SK-N-SH (cell line): ENCODE data around the gene VCAN. TPM values are rescaled to one million over a fixed set of nuclear protein-coding genes. Genes with fewer than 3 reads are reported as not detected.

Experiments
- CTCF ChIA-PET: fragments of 300-600, 350-600 bp; formaldehyde crosslinking; extraction: SDS; loops from one replicate; lab custom pipeline; 2021; lab: Yijun Ruan, JAX
- POLR2A ChIA-PET: fragments of 350-600 bp; sonication (Branson Sonifier 250); formaldehyde crosslinking; extraction: SDS; loops from one replicate; lab custom pipeline; 2020; ENCODE audit warnings: antibody characterized with exemption, inconsistent platforms; lab: Yijun Ruan, JAX
- DNase-seq: peaks from one replicate; pipeline ENCODE4 v3.0.0; 2012
- H2AFZ ChIP-seq: fragments of 200-600 bp; sonication (generic); 2 replicates; pipeline ENCODE4 v1.8.1; 2016; ENCODE audit warnings: antibody characterized with exemption, mild to moderate bottlenecking, low read depth
- H3F3A ChIP-seq: fragments of 200-600 bp; sonication (generic); replicated peaks from 2 replicates; pipeline ENCODE3; 2016; ENCODE audit warnings: antibody characterized with exemption, mild to moderate bottlenecking; ENCODE audit not compliant: insufficient read depth
- H3K27ac ChIP-seq, 2 experiments: fragments of 200-500 bp in 1 of 2; fragments of 200-600 bp in 1 of 2; sonication (Bioruptor generic) in 1 of 2; sonication (generic), shearing (Covaris generic) in 1 of 2; 2 replicates each; pipeline versions ENCODE4 v1.5.1 to v1.6.1; 2014 to 2016; ENCODE audit warnings: low read depth in 2 of 2, inconsistent platforms in 1 of 2, low read length in 1 of 2, mild to moderate bottlenecking in 1 of 2, mixed read lengths in 1 of 2
- H3K27me3 ChIP-seq: fragments of 200-600 bp; sonication (generic), shearing (Covaris generic); 2 replicates; pipeline ENCODE4 v1.6.1; 2016; ENCODE audit warnings: mixed run types; ENCODE audit not compliant: insufficient read depth
- H3K36me3 ChIP-seq, 2 experiments: fragments of 200-500 bp in 1 of 2; fragments of 200-600 bp in 1 of 2; sonication (Bioruptor generic) in 1 of 2; sonication (generic) in 1 of 2; replicated peaks in 1 of 2; 2 replicates each; pipeline versions ENCODE3 to v1.5.1; 2014 to 2016; ENCODE audit warnings: low read length in 1 of 2, mild to moderate bottlenecking in 1 of 2; ENCODE audit not compliant: insufficient read depth in 2 of 2, control insufficient read depth in 1 of 2
- H3K4me1 ChIP-seq, 2 experiments: fragments of 200-500 bp in 1 of 2; fragments of 200-600 bp in 1 of 2; sonication (Bioruptor generic) in 1 of 2; sonication (generic), shearing (Covaris generic) in 1 of 2; 2 replicates each; pipeline versions ENCODE4 v1.5.1 to v1.6.1; 2014 to 2016; ENCODE audit warnings: low read depth in 1 of 2, low read length in 1 of 2, mixed run types in 1 of 2; ENCODE audit not compliant: insufficient read depth in 2 of 2, control insufficient read depth in 1 of 2
- H3K4me2 ChIP-seq: fragments of 200-600 bp; sonication (generic), shearing (Covaris generic); 2 replicates; pipeline ENCODE4 v1.6.1; 2017; ENCODE audit warnings: mixed run types
- H3K4me3 ChIP-seq, 2 experiments: fragments of 200-500 bp in 1 of 2; fragments of 200-600 bp in 1 of 2; sonication (Bioruptor generic) in 1 of 2; sonication (generic), shearing (Covaris generic) in 1 of 2; 2 replicates each; pipeline versions ENCODE4 v1.5.1 to v1.8.1; 2014 to 2016; ENCODE audit warnings: low read depth in 2 of 2, inconsistent platforms in 1 of 2, low read length in 1 of 2, mild to moderate bottlenecking in 1 of 2, mixed read lengths in 1 of 2, moderate library complexity in 1 of 2
- H3K79me2 ChIP-seq: fragments of 200-600 bp; sonication (generic); 2 replicates; pipeline ENCODE4 v1.8.1; 2017; ENCODE audit warnings: mild to moderate bottlenecking; ENCODE audit not compliant: insufficient read depth
- H3K9ac ChIP-seq: fragments of 200-600 bp; sonication (generic); 2 replicates; pipeline ENCODE4 v1.6.1; 2017; ENCODE audit warnings: mixed run types
- H3K9me2 ChIP-seq: fragments of 200-600 bp; sonication (generic); 2 replicates; pipeline ENCODE4 v1.6.1; 2017; ENCODE audit warnings: mixed run types
- H3K9me3 ChIP-seq: fragments of 200-600 bp; sonication (generic); 2 replicates; pipeline ENCODE4 v1.6.1; 2017; ENCODE audit warnings: mixed run types, mild to moderate bottlenecking, moderate library complexity
- H4K20me1 ChIP-seq: fragments of 200-600 bp; sonication (generic); 2 replicates; pipeline ENCODE4 v1.6.1; 2017; ENCODE audit warnings: mild to moderate bottlenecking, mixed run types; ENCODE audit not compliant: insufficient read depth
- CHD2 ChIP-seq: fragments of 150-350 bp; IDR thresholded peaks from 2 replicates; pipeline ENCODE4 v1.6.1; 2018; ENCODE audit warnings: low read length; ENCODE audit not compliant: partially characterized antibody
- ELF1 ChIP-seq: IDR thresholded peaks from 2 replicates; pipeline ENCODE4 v1.4.0; 2012
- EP300 ChIP-seq, 2 experiments: IDR thresholded peaks; 2 replicates each; pipeline versions ENCODE4 v1.4.0 to v1.6.1; 2012; ENCODE audit warnings: borderline replicate concordance in 1 of 2, low read depth in 1 of 2, low read length in 1 of 2
- EZH2phosphoT487 ChIP-seq: fragments of 200-600 bp; sonication (generic); IDR thresholded peaks from 2 replicates; pipeline ENCODE4 v1.6.1; 2017; ENCODE audit warnings: low read depth, mixed run types, mild to moderate bottlenecking, antibody characterized with exemption, moderate library complexity, borderline replicate concordance
- FOSL2 ChIP-seq: IDR thresholded peaks from 2 replicates; pipeline ENCODE4 v1.4.0; 2012; ENCODE audit warnings: low read depth, mild to moderate bottlenecking, moderate library complexity, borderline replicate concordance
- FOXJ3 ChIP-seq: sonication (generic); formaldehyde crosslinking; IDR thresholded peaks from 2 replicates; pipeline ENCODE4 v1.5.1; 2020; ENCODE audit warnings: mild to moderate bottlenecking, missing genetic modification reagents
- FOXM1 ChIP-seq: IDR thresholded peaks from 2 replicates; pipeline ENCODE4 v1.4.0; 2012; ENCODE audit warnings: low read depth, mild to moderate bottlenecking
- GABPA ChIP-seq: IDR thresholded peaks from 2 replicates; pipeline ENCODE4 v1.4.0; 2012; ENCODE audit warnings: low read depth, mild to moderate bottlenecking
- GATA2 ChIP-seq: sonication (generic); formaldehyde crosslinking; IDR thresholded peaks from 2 replicates; pipeline ENCODE4 v1.5.0; 2020; ENCODE audit warnings: mild to moderate bottlenecking, missing genetic modification reagents
- MEF2A ChIP-seq: IDR thresholded peaks from 2 replicates; pipeline ENCODE4 v1.4.0; 2012; ENCODE audit warnings: low read depth, borderline replicate concordance
- MXI1 ChIP-seq: IDR thresholded peaks from 2 replicates; pipeline ENCODE4 v1.6.1; 2012; ENCODE audit warnings: mild to moderate bottlenecking, low read depth, low read length, improper control_type of control experiment
- NFIC ChIP-seq: IDR thresholded peaks from 2 replicates; pipeline ENCODE4 v1.4.0; 2012; ENCODE audit warnings: borderline replicate concordance
- NRF1 ChIP-seq: IDR thresholded peaks from 2 replicates; pipeline ENCODE4 v1.6.1; 2012; ENCODE audit warnings: low read depth, mild to moderate bottlenecking, low read length
- POLR2AphosphoS5 ChIP-seq: IDR thresholded peaks from 2 replicates; pipeline ENCODE4 v1.6.1; 2012; ENCODE audit warnings: low read depth, low read length
- RAD21 ChIP-seq: IDR thresholded peaks from 2 replicates; pipeline ENCODE4 v1.6.1; 2012; ENCODE audit warnings: mild to moderate bottlenecking, low read length
- RCOR1 ChIP-seq: fragments of 150-350 bp; IDR thresholded peaks from 2 replicates; pipeline ENCODE4 v1.6.1; 2017; ENCODE audit warnings: antibody characterized with exemption, low read length
- RFX5 ChIP-seq: IDR thresholded peaks from 2 replicates; pipeline ENCODE4 v1.6.1; 2012; ENCODE audit warnings: mild to moderate bottlenecking, improper control_type of control experiment, low read length
- RXRA ChIP-seq: IDR thresholded peaks from 2 replicates; pipeline ENCODE4 v1.4.0; 2012; ENCODE audit warnings: low read depth, mild to moderate bottlenecking, borderline replicate concordance
- SIN3A ChIP-seq: IDR thresholded peaks from 2 replicates; pipeline ENCODE4 v1.6.1; 2012; ENCODE audit warnings: low read depth, mild to moderate bottlenecking, low read length, moderate library complexity, borderline replicate concordance
- SMC3 ChIP-seq: IDR thresholded peaks from 2 replicates; pipeline ENCODE4 v1.6.1; 2012; ENCODE audit warnings: low read depth, low read length, improper control_type of control experiment
- TAF1 ChIP-seq: IDR thresholded peaks from 2 replicates; pipeline ENCODE4 v1.6.1; 2012; ENCODE audit warnings: low read depth, mild to moderate bottlenecking, low read length, moderate library complexity, borderline replicate concordance
- TCF12 ChIP-seq: IDR thresholded peaks from 2 replicates; pipeline ENCODE4 v1.4.0; 2012
- TEAD4 ChIP-seq: IDR thresholded peaks from 2 replicates; pipeline ENCODE4 v1.4.0; 2012; ENCODE audit warnings: mild to moderate bottlenecking, borderline replicate concordance; ENCODE audit not compliant: insufficient read depth
- USF1 ChIP-seq: IDR thresholded peaks from 2 replicates; pipeline ENCODE4 v1.4.0; 2012; ENCODE audit warnings: low read depth, borderline replicate concordance
- USF2 ChIP-seq: fragments of 150-350 bp; IDR thresholded peaks from 2 replicates; pipeline ENCODE4 v1.6.1; 2017; ENCODE audit warnings: antibody characterized with exemption, low read length, low read depth, borderline replicate concordance
- YY1 ChIP-seq: IDR thresholded peaks from 2 replicates; pipeline ENCODE4 v1.4.0; 2012; ENCODE audit warnings: low read depth, mild to moderate bottlenecking
- ZBTB33 ChIP-seq: IDR thresholded peaks from 2 replicates; pipeline ENCODE4 v1.4.0; 2012; ENCODE audit warnings: low read depth, borderline replicate concordance
- WGBS: methylation state at CpG from one replicate; pipeline ENCODE4 v1.1.6; 2017; ENCODE audit warnings: low lambda C conversion rate; 5-methylcytosine and 5-hydroxymethylcytosine counted together
- polyA plus RNA-seq, 3 experiments: library from polyadenylated mRNA; depleted of rRNA; stranded (reverse); fragments of >200 nt; gene quantifications; 2 replicates each; pipeline ENCODE4 v1.2.3, GENCODE V29; 2012
- TF ChIP-seq, protein P1 (sequence below): fragments of 150-350 bp; IDR thresholded peaks from 2 replicates; pipeline ENCODE4 v1.6.1; 2016; ENCODE audit warnings: mild to moderate bottlenecking, low read depth, low read length
- TF ChIP-seq, protein P2 (sequence below): IDR thresholded peaks from 2 replicates; pipeline ENCODE4 v1.4.0; 2012; ENCODE audit warnings: low read depth

The VCAN gene
- polyA plus RNA-seq, 1 of the 3 experiments (the other 2 are of a cell fraction), result 142 TPM

DNA sequence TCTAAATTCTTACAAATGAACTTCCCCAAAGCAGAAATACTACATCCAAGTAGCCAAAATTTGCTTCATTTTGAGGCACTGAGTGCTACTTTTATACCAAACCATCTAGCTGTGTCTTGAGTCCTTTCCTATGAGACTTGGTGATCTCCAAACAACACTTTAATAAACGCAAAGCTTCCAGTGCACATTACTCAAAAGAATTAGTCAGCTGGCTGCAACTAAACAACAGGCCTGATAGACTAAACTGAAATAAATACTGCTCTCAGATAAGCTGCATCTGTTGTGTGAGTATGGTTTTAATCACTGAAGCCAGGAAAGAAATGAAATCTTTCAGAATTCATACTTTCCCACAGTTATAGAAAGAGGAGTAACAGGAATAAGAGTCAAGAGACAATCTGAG lies 80.3 kb downstream of the VCAN start:
- Histone ChIP-seq H3K36me3 (peaks cover 47 to 80% of the 10 kb centered on the region in 2 experiments), H3K27ac (peak overlapping the region; percentile 73 to 89), H3K9ac (0 out of 2 replicates have a peak overlapping the region, but pooled peaks have one; percentile 4), H3K4me2 (0 out of 2 replicates have a peak overlapping the region, but pooled peaks have one; percentile 0), H2AFZ (no peak overlapping the region), H3K27me3 (no peaks in the 10 kb centered on the region), H3F3A (peaks cover 74% of the 10 kb centered on the region), H3K9me3 (no peaks in the 10 kb centered on the region), H3K79me2 (peaks cover 30% of the 10 kb centered on the region), H3K9me2 (no peaks in the 10 kb centered on the region), H3K4me3 (no peak overlapping the region), H4K20me1 (no peaks in the 10 kb centered on the region; the same call in 1 of the 2 replicates), H3K4me1 (peaks cover 8 to 33% of the 10 kb centered on the region in 2 experiments)
- POLR2A ChIA-PET, result no interaction called here
- CTCF ChIA-PET, result interaction anchor here (1.8 to 2.8 kb wide), 2 partner anchors 9 to 11 kb away, joined by 3 to 11 read pairs; no protein-coding TSS in a partner anchor
- DNase-seq, result no peak
- 27% methylated on average over 1 of the region's 1 CpG for WGBS
- TF ChIP-seq FOXM1 (no peak), EZH2phosphoT487 (no peak), MXI1 (no peak), ZBTB33 (no peak), RCOR1 (no peak), MEF2A (no peak), RAD21 (no peak), EP300 (IDR thresholded peaks at IDR 0.05; ENCODE audit: borderline replicate concordance in 1 of 2, low read depth in 1 of 2, low read length in 1 of 2) (peak in 1 of 2 experiments; percentile 12; a peak in 1 of 4 replicates), FOXJ3 (no peak), NRF1 (no peak), GATA2 (CRISPR knock-in tag) (no peak), USF1 (no peak), TEAD4 (no peak), CHD2 (peak; percentile 7), POLR2AphosphoS5 (no peak), RXRA (no peak), YY1 (no peak), TCF12 (peak; percentile 68), ELF1 (no peak), NFIC (no peak), RFX5 (no peak), SMC3 (no peak), USF2 (no peak), FOSL2 (0 out of 2 replicates have a peak, but pooled peaks have one; percentile 30), TAF1 (no peak), SIN3A (no peak), GABPA (no peak)
- TF ChIP-seq, protein P1, sequence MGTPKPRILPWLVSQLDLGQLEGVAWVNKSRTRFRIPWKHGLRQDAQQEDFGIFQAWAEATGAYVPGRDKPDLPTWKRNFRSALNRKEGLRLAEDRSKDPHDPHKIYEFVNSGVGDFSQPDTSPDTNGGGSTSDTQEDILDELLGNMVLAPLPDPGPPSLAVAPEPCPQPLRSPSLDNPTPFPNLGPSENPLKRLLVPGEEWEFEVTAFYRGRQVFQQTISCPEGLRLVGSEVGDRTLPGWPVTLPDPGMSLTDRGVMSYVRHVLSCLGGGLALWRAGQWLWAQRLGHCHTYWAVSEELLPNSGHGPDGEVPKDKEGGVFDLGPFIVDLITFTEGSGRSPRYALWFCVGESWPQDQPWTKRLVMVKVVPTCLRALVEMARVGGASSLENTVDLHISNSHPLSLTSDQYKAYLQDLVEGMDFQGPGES, result no peak
- TF ChIP-seq, protein P2, sequence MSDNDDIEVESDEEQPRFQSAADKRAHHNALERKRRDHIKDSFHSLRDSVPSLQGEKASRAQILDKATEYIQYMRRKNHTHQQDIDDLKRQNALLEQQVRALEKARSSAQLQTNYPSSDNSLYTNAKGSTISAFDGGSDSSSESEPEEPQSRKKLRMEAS, result no peak
